Measurements from ENCODE around the gene ZNF516. TPM values are rescaled to one million over a fixed set of nuclear protein-coding genes. Genes with fewer than 3 reads are reported as not detected.
A peak's percentile ranks its signal among the peaks of the same experiment; 100 is the strongest.

Gene ZNF516
- total RNA-seq, 4 donors from 2014 or later: 34.4 to 57.3 (median 39.5) TPM

DNA sequence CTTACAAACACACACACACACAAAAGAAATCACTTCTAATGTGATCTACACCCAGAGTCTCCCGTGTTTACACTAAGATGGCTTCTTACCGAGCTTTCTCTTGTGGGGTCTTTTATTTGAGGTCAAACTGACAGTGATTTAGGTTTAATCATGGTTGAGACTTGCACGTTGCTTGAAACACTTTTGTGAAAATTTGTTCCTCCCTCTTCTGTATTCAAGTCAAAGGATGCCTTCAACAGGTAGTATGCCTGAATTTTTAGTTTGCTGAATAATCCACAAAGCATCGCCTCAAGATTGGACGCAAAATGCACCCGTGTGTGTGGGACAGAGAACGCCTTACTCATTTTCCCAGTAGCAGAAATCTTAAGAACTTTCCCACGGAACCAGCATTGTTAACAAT, 4.0 kb upstream of the ZNF516 start:
- WGBS, 2 donors: 79 to 88% methylated on average over 8 of the region's 8 CpGs
- H3K4me3 ChIP-seq (ENCODE audit: low read depth, poor library complexity, severe bottlenecking): no peak overlapping the region
- intact Hi-C loops (cut with DNase I; ENCODE audit: low total_unique reads): no loop called here
- TF ChIP-seq, protein P1, sequence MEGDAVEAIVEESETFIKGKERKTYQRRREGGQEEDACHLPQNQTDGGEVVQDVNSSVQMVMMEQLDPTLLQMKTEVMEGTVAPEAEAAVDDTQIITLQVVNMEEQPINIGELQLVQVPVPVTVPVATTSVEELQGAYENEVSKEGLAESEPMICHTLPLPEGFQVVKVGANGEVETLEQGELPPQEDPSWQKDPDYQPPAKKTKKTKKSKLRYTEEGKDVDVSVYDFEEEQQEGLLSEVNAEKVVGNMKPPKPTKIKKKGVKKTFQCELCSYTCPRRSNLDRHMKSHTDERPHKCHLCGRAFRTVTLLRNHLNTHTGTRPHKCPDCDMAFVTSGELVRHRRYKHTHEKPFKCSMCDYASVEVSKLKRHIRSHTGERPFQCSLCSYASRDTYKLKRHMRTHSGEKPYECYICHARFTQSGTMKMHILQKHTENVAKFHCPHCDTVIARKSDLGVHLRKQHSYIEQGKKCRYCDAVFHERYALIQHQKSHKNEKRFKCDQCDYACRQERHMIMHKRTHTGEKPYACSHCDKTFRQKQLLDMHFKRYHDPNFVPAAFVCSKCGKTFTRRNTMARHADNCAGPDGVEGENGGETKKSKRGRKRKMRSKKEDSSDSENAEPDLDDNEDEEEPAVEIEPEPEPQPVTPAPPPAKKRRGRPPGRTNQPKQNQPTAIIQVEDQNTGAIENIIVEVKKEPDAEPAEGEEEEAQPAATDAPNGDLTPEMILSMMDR (IDR thresholded peaks at IDR 0.05): no peak
- no peak for TF ChIP-seq POLR2A (IDR thresholded peaks at IDR 0.05)
- no peak for DNase-seq (ENCODE audit: low spot score in 2 of 2)

- no peak overlapping the region for H3K4me3 ChIP-seq (ENCODE audit: low read depth, poor library complexity, severe bottlenecking)
- intact Hi-C loops (cut with DNase I; ENCODE audit: low total_unique reads): no loop called here
- no peak for TF ChIP-seq POLR2A (IDR thresholded peaks at IDR 0.05)
- TF ChIP-seq, protein P1 (IDR thresholded peaks at IDR 0.05): no peak
- DNase-seq (ENCODE audit: low spot score in 2 of 2): no peak
- WGBS, 2 donors: 25 to 26% methylated on average over 6 of the region's 6 CpGs
Observed at GRCh38 chr18:76498064-76498463, 3.0 kb upstream of the ZNF516 start.

DNA sequence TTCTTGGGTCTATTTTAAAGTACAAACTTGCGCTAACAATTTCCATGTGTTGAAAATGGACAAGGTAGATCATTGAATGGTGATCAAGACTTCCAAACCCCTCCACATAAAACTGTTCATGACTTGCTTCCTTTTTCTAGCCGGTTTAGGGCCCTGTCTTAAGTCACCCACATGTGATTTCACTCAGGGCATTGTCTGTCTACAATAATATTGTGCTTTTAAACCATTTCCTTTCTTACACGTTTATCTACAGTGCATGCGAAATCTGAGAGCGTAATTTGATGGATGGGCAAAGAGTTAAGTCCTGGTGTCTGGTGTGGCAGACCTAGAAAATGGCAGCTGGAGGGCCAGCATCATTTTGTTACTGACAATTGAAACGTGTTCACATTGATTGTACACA, 2.0 kb upstream of the ZNF516 start:
- 60 to 62% methylated on average over 6 of the region's 6 CpGs for WGBS, 2 donors
- intact Hi-C loops (cut with DNase I; ENCODE audit: low total_unique reads): no loop called here
- H3K4me3 ChIP-seq (ENCODE audit: low read depth, poor library complexity, severe bottlenecking): no peak overlapping the region
- no peak for DNase-seq (ENCODE audit: low spot score in 2 of 2)
- no peak for TF ChIP-seq POLR2A (IDR thresholded peaks at IDR 0.05)
- TF ChIP-seq, protein P1 (IDR thresholded peaks at IDR 0.05): no peak

DNA sequence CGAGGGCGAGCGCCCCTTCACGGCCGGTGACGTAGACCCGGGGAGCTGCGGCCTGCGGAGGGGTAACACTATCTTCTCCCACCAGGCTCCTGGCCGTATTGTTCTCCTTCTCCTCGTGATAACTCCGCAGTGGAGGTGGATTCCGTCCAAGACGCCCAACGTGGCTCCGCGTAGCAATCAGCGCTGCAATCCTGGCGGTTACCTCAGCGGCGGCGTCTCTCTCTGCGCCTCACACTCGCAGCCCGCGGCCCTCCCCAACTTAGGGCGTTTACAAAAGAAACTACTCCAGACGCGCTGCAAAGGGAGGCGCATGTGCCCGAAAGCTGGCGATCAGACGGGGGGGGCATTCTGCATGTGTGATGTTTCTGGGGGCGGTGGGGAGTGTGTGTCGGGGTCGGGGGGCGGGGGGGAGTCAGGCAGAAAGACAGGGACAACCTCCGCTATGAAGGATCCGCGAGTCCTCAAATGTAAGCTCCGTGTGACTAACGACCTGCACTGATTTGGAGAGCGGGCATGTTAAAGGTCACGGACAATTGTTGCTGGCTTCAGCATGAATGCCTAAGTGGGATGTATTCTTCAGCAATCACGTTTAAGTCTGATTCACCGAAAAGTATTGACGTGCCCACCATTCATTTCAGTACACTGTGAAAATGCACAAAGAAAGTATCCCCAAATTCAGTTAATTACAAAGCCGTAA, 1.3 kb upstream of the ZNF516 start:
- TF ChIP-seq POLR2A (IDR thresholded peaks at IDR 0.05): no peak
- TF ChIP-seq, protein P1 (IDR thresholded peaks at IDR 0.05): no peak
- WGBS, 2 donors: 14% methylated on average over 39 to 48 of the region's 48 CpGs
- intact Hi-C loops (cut with DNase I; ENCODE audit: low total_unique reads): no loop called here
- DNase-seq (ENCODE audit: low spot score in 2 of 2): peak; percentile 67 to 95
- no peak overlapping the region for H3K4me3 ChIP-seq (ENCODE audit: low read depth, poor library complexity, severe bottlenecking)

- peak; percentile 56 to 91 for DNase-seq (ENCODE audit: low spot score in 2 of 2)
- H3K4me3 ChIP-seq (ENCODE audit: low read depth, poor library complexity, severe bottlenecking): peak overlapping the region; percentile 41
- 1 to 2% methylated on average over 14 to 36 of the region's 43 CpGs for WGBS, 2 donors
- intact Hi-C loops (cut with DNase I; ENCODE audit: low total_unique reads): no loop called here
- TF ChIP-seq POLR2A (IDR thresholded peaks at IDR 0.05): no peak
- TF ChIP-seq, protein P1 (IDR thresholded peaks at IDR 0.05): no peak
Observed at GRCh38 chr18:76495435-76496193, 572 bp upstream of the ZNF516 start.
